ENCODE data around the gene CHI3L1. TPM values are rescaled to one million over a fixed set of nuclear protein-coding genes. Genes with fewer than 3 reads are reported as not detected.

The CHI3L1 gene
- total RNA-seq, 1 donor: 3.0 TPM

- H3K4me3 ChIP-seq (ENCODE audit: low read depth, low read length): no peak overlapping the region
- no peak for DNase-seq (ENCODE audit: low read depth)
- TF ChIP-seq CTCF (IDR thresholded peaks at IDR 0.05; ENCODE audit: insufficient read depth, low read length): no peak
These were observed 2.7 kb downstream of the CHI3L1 start for GRCh38 chr1:203183828-203184227.

GRCh38 chr1:203182387-203182953 lies 4.0 kb downstream of the CHI3L1 start:
- TF ChIP-seq CTCF (IDR thresholded peaks at IDR 0.05; ENCODE audit: insufficient read depth, low read length): no peak
- no peak overlapping the region for H3K4me3 ChIP-seq (ENCODE audit: low read depth, low read length)
- no peak for DNase-seq (ENCODE audit: low read depth)

- DNase-seq (ENCODE audit: low read depth): no peak
- H3K4me3 ChIP-seq (ENCODE audit: low read depth, low read length): no peak overlapping the region
- TF ChIP-seq CTCF (IDR thresholded peaks at IDR 0.05; ENCODE audit: insufficient read depth, low read length): no peak
These were observed 4.7 kb downstream of the CHI3L1 start for GRCh38 chr1:203181586-203182386.

- H3K4me3 ChIP-seq (ENCODE audit: low read depth, low read length): no peak overlapping the region
- DNase-seq (ENCODE audit: low read depth): no peak
- TF ChIP-seq CTCF (IDR thresholded peaks at IDR 0.05; ENCODE audit: insufficient read depth, low read length): no peak
These were observed 5.7 kb downstream of the CHI3L1 start for GRCh38 chr1:203180611-203181330.

- H3K4me3 ChIP-seq (ENCODE audit: low read depth, low read length): no peak overlapping the region
- no peak for DNase-seq (ENCODE audit: low read depth)
- no peak for TF ChIP-seq CTCF (IDR thresholded peaks at IDR 0.05; ENCODE audit: insufficient read depth, low read length)
These were observed 6.9 kb downstream of the CHI3L1 start for GRCh38 chr1:203179667-203180005.

- no peak overlapping the region for H3K4me3 ChIP-seq (ENCODE audit: low read depth, low read length)
- TF ChIP-seq CTCF (IDR thresholded peaks at IDR 0.05; ENCODE audit: insufficient read depth, low read length): no peak
- no peak for DNase-seq (ENCODE audit: low read depth)
These were observed 7.5 kb downstream of the CHI3L1 start for GRCh38 chr1:203178821-203179666.
